Chondrocyte (in vitro differentiated cells): ENCODE data around the gene MPDZ. TPM values are rescaled to one million over a fixed set of nuclear protein-coding genes. Genes with fewer than 3 reads are reported as not detected.

Experiments
- DNase-seq: peaks from one replicate; pipeline ENCODE4 v3.0.0; 2021; ENCODE audit warnings: mixed read lengths, low spot score
- H3K27ac Mint-ChIP-seq: one replicate; pipeline ENCODE4 v1.8.0; 2021; ENCODE audit warnings: mild to moderate bottlenecking, moderate library complexity, mixed read lengths; ENCODE audit not compliant: unreplicated experiment
- H3K27me3 Mint-ChIP-seq: 2 replicates; pipeline ENCODE4 v1.8.0; 2021; ENCODE audit warnings: low read depth, mixed read lengths
- H3K36me3 Mint-ChIP-seq: 2 replicates; pipeline ENCODE4 v1.8.0; 2021; ENCODE audit warnings: low read depth, mixed read lengths
- H3K4me1 Mint-ChIP-seq: 2 replicates; pipeline ENCODE4 v1.8.0; 2021; ENCODE audit warnings: low read depth, mild to moderate bottlenecking, mixed read lengths
- H3K4me3 Mint-ChIP-seq: one replicate; pipeline ENCODE4 v1.8.0; 2021; ENCODE audit warnings: mild to moderate bottlenecking, moderate library complexity, mixed read lengths; ENCODE audit not compliant: unreplicated experiment
- H3K9me3 Mint-ChIP-seq: 2 replicates; pipeline ENCODE4 v1.8.0; 2021; ENCODE audit warnings: low read depth, mixed read lengths
- total RNA-seq: library from RNA; stranded (reverse); gene quantifications from 3 replicates; pipeline ENCODE4 v1.2.1, GENCODE V29; 2021
- TF ChIP-seq, protein P1 (sequence below): fragments of 200-600 bp; sonication (generic); IDR thresholded peaks from 2 replicates; pipeline ENCODE4 v1.5.0; 2021; ENCODE audit warnings: antibody characterized with exemption, mild to moderate bottlenecking, moderate library complexity

Gene MPDZ
- total RNA-seq, 1 donor from 2014 or later: 42.5 TPM

DNA sequence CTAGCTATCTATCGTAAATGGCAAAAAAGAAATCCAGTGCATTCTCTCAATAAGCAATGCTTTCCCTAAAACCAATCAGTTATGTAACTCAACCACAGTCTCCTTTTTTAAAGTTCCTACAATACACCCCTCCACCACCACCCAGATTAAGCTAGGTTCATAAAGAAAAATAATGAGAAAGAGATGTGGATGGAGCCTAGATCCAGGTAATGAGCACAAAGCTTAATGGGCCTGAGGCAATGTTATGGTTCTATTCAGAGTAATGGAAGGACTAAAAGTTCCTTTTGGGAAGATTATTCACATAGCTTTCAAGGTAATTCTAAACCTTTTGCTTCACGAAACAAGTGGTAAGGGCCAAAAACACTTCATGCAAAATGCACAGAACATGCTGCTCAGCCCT lies 113.5 kb downstream of the MPDZ start:
- TF ChIP-seq, protein P1, sequence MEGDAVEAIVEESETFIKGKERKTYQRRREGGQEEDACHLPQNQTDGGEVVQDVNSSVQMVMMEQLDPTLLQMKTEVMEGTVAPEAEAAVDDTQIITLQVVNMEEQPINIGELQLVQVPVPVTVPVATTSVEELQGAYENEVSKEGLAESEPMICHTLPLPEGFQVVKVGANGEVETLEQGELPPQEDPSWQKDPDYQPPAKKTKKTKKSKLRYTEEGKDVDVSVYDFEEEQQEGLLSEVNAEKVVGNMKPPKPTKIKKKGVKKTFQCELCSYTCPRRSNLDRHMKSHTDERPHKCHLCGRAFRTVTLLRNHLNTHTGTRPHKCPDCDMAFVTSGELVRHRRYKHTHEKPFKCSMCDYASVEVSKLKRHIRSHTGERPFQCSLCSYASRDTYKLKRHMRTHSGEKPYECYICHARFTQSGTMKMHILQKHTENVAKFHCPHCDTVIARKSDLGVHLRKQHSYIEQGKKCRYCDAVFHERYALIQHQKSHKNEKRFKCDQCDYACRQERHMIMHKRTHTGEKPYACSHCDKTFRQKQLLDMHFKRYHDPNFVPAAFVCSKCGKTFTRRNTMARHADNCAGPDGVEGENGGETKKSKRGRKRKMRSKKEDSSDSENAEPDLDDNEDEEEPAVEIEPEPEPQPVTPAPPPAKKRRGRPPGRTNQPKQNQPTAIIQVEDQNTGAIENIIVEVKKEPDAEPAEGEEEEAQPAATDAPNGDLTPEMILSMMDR: no peak
- H3K36me3 Mint-ChIP-seq: peaks cover 7% of the 10 kb centered on the region
- no peaks in the 10 kb centered on the region for H3K27me3 Mint-ChIP-seq
- H3K4me3 Mint-ChIP-seq: no peak overlapping the region
- H3K9me3 Mint-ChIP-seq: no peaks in the 10 kb centered on the region
- no peaks in the 10 kb centered on the region for H3K4me1 Mint-ChIP-seq
- no peak for DNase-seq
- H3K27ac Mint-ChIP-seq: no peak overlapping the region

DNA sequence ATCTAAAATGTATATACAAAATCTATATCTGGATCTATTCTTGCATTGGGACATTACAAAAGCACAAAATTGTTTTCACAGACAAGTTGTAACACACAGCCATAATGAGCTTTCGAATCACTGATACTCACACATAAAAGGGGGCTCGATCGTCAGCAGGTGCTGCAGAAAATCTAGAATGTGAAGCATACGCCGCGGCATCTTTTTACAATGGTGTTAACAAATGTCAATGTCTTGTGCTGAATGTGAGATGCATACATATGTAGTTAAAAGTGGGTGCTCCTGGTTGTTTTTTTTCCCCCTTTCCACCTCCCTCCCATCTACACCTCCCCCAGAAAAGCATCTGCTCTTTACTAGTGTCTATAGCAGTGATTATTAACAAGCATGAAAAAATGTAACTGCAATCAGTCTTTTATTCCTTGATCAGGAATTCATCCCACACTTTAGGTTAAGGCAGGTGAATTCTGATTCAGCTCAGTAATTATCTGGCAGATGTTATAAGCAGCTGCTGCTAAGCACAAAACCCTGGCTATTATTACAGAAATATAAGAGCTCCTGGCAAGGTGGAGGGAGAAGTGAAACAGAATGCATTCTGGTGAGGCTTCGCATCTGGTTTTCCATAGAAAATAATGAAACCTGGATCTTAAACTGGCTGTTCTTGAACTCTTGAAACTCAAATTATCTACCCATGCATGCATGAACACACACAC lies 114.1 kb downstream of the MPDZ start:
- H3K27ac Mint-ChIP-seq: no peak overlapping the region
- H3K9me3 Mint-ChIP-seq: no peaks in the 10 kb centered on the region
- no peaks in the 10 kb centered on the region for H3K27me3 Mint-ChIP-seq
- no peak overlapping the region for H3K4me3 Mint-ChIP-seq
- no peak for DNase-seq
- TF ChIP-seq, protein P1: no peak
- H3K36me3 Mint-ChIP-seq: peaks cover 7% of the 10 kb centered on the region
- no peaks in the 10 kb centered on the region for H3K4me1 Mint-ChIP-seq

DNA sequence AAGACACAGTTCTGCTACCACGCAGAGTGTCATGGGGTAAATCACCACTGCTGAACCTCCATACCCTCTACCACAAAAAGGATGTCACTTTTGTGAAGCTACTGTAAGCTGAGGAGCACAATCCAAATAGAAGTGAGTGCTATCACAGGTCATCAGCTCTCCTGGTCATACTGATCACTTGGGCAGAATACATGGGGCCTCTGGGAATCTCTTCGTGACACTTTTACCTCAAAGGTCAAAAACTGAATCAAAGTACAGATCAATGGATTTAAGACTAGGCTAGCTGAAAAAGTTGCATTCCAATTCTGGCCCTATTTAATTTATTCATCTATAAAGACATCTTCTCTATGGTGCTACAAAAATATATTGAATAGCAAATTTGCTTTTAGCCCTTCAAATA lies 115.5 kb downstream of the MPDZ start:
- H3K27ac Mint-ChIP-seq: no peak overlapping the region
- no peaks in the 10 kb centered on the region for H3K4me1 Mint-ChIP-seq
- no peak for DNase-seq
- peaks cover 10% of the 10 kb centered on the region for H3K36me3 Mint-ChIP-seq
- H3K9me3 Mint-ChIP-seq: no peaks in the 10 kb centered on the region
- H3K27me3 Mint-ChIP-seq: no peaks in the 10 kb centered on the region
- no peak overlapping the region for H3K4me3 Mint-ChIP-seq
- TF ChIP-seq, protein P1: no peak

DNA sequence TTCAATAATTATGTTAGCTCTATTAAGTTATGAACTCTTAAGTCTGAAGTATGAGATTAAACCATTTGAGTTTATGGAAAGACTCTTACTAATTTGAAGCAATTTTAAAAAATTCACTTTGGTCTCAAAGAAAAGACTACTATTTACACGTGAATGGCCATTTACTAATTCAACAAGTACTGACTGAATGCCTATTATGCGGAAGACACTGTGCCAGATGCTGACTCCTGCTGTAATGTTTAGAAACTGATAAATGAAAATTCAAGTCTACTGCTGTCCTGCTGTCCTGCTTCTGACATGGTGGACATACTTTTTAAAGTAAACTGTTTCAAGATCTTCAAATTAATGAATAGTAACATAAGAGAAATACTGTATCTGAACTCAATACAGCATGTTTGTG lies 116.2 kb downstream of the MPDZ start:
- H3K4me1 Mint-ChIP-seq: no peaks in the 10 kb centered on the region
- TF ChIP-seq, protein P1: no peak
- H3K27ac Mint-ChIP-seq: no peak overlapping the region

DNA sequence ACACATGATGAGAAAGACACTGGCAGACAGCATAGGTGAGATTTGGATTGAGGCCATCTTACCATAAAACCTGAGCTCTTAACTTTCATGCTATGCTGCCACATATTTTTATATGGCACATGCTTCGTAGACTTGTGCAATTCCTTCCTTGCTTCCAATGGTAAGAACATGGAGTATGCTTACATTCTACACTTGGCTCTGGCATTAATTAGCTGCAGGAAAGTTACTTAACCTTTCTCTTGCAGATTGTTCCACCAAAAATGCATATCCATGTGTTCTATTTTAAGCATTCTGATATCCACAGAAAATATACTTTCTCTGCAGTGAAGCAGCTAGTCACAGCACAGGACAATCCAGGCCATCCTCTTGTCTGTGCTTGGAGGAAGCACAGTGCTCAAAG lies 119.4 kb downstream of the MPDZ start:
- H3K4me3 Mint-ChIP-seq: no peak overlapping the region
- TF ChIP-seq, protein P1: no peak
- no peak overlapping the region for H3K27ac Mint-ChIP-seq
- DNase-seq: no peak
- no peaks in the 10 kb centered on the region for H3K4me1 Mint-ChIP-seq
- H3K9me3 Mint-ChIP-seq: no peaks in the 10 kb centered on the region
- H3K27me3 Mint-ChIP-seq: no peaks in the 10 kb centered on the region
- peaks cover 10% of the 10 kb centered on the region for H3K36me3 Mint-ChIP-seq

More for the DNA sequence above, 116.2 kb downstream of the MPDZ start:
- DNase-seq: no peak
- H3K36me3 Mint-ChIP-seq: peaks cover 10% of the 10 kb centered on the region
- H3K4me3 Mint-ChIP-seq: no peak overlapping the region
- no peaks in the 10 kb centered on the region for H3K9me3 Mint-ChIP-seq
- H3K27me3 Mint-ChIP-seq: no peaks in the 10 kb centered on the region
